Activated T-cell treated with anti-CD3 and anti-CD28 coated beads, Interleukin-2, amount 50 U/mL, for 24 hours (primary cell): Measurements from ENCODE around the gene MACROH2A2.
A peak's percentile ranks its signal among the peaks of the same experiment; 100 is the strongest.
"Not testable (repeated sequence)": the region's sequence is repeated elsewhere in the genome, so short reads cannot be mapped to it uniquely, and the experiment has no call there.

ENCODE experiments used
- DNase-seq: peaks from one replicate; pipeline ENCODE4 v3.0.0-alpha.2; 2020
- H3K27ac Mint-ChIP-seq: 2 replicates; pipeline ENCODE4 v1.8.0; 2020; ENCODE audit warnings: mild to moderate bottlenecking, mixed read lengths
- H3K27me3 Mint-ChIP-seq: 2 replicates; pipeline ENCODE4 v1.8.0; 2020; ENCODE audit warnings: mixed read lengths
- H3K36me3 Mint-ChIP-seq: 2 replicates; pipeline ENCODE4 v1.8.0; 2020; ENCODE audit warnings: low read depth, mixed read lengths
- H3K4me1 Mint-ChIP-seq: 2 replicates; pipeline ENCODE4 v1.8.0; 2020; ENCODE audit warnings: low read depth, mixed read lengths
- H3K4me3 Mint-ChIP-seq: 2 replicates; pipeline ENCODE4 v1.8.0; 2020; ENCODE audit warnings: mild to moderate bottlenecking, moderate library complexity, mixed read lengths
- H3K9me3 Mint-ChIP-seq: 2 replicates; pipeline ENCODE4 v1.8.0; 2020; ENCODE audit warnings: mixed read lengths

Gene MACROH2A2

DNA sequence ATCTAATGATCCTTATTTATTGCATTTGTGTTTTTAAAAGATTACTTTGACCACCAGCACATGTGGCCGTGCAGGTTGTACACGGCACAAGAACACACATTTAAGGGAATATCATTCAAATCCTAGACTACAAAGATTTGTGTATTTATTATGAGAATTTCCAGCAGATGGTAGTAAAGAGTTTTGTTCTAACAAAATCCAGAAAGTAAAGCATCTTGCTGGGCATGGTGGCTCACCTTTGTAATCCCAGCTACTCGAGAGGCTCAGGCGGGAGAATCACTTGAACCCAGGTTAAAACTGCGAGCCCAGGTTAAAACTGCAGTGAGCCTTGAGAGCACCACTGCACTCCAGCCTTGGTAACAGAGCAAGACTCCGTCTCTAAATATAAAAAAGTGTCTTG, 31.5 kb downstream of the MACROH2A2 start:
- H3K27me3 Mint-ChIP-seq: no peaks in the 10 kb centered on the region
- H3K36me3 Mint-ChIP-seq: no peaks in the 10 kb centered on the region
- no peaks in the 10 kb centered on the region for H3K9me3 Mint-ChIP-seq
- no peaks in the 10 kb centered on the region for H3K4me1 Mint-ChIP-seq
- DNase-seq: no peak
- no peak overlapping the region for H3K27ac Mint-ChIP-seq
- H3K4me3 Mint-ChIP-seq: no peak overlapping the region

DNA sequence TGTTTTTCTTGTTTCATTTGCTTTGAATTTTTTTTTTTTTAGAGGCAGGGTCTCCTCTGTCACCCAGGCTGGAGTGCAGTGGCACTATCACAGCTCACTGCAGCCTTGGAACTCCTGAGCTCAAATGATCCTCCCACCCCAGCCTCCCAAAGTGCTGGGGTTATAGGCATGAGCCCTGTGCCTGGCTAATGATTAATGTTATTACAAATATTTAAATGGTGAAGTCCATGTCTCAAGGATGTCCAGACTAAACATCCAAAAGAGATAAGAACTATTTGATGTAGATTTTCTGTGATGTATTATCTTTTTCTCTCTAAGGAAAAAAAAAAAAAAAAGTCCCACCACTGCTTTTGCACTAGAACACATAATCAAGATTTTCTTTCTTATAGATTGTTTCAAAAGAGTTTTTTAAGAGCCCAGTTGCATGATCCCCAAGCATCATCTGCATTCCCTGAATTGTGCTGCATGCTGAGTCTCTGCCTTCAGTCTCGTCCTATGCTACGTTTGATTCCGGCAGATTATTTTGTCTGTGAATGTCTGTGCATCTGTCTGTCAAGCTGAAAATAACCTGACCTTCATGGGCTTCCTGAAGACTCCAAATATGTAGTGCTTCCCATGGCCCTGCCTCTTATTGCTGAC, 33.4 kb downstream of the MACROH2A2 start:
- Mint-ChIP-seq H3K27me3 (no peaks in the 10 kb centered on the region), H3K27ac (no peak overlapping the region), H3K36me3 (no peaks in the 10 kb centered on the region), H3K4me3 (no peak overlapping the region), H3K4me1 (no peaks in the 10 kb centered on the region), H3K9me3 (no peaks in the 10 kb centered on the region)
- DNase-seq: no peak

DNA sequence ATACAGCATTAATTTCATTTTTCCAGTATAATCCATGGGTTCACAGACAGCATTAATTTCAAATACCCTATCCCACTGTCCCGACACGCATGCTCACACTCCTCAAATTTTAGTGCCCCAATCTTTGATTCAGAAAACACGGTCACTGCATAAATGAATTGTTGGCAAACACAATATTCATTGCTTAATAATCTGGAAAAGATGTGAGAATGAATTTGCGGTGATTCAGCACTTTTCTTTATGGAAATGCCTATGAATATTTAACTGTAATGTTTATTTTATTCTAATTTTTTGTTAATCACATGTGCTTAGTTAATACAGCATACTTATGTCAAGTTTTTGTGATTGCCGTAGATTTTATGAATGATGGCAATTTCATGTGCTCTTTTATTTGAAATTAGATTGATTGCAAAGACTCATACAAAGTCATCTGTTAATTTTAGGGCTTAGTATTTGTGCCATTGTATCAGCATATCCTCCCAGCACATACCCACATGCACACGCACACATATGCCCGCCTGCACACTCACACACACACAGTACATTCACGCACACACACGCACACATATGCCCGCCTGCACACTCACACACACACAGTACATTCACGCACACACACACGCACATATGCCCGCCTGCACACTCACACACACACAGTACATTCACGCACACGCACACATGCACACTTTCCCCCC, 35.1 kb downstream of the MACROH2A2 start:
- DNase-seq: no peak
- Mint-ChIP-seq H3K9me3 (no peaks in the 10 kb centered on the region), H3K27me3 (no peaks in the 10 kb centered on the region), H3K4me1 (peaks cover 13% of the 10 kb centered on the region), H3K4me3 (no peak overlapping the region), H3K36me3 (no peaks in the 10 kb centered on the region), H3K27ac (no peak overlapping the region)

DNA sequence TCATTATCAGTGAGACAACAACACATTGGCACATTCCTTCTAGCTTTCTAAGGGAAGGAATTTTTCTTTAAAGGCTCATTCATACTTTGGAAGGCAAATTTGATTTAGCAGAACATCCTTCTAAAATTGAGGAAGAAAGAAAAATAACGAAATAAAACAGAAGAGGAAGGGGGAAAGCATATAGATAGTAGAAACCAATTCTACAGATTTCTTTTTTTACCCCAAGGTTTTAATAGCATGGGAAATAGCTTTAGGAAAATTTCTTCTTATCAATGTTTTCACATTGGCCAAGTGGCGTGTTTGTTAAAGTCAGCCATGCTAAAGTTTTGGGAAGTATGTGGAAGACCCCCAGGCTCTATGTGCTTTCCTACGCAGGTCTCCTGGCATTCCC, 35.7 kb downstream of the MACROH2A2 start:
- DNase-seq: no peak
- Mint-ChIP-seq H3K4me3 (no peak overlapping the region), H3K27ac (no peak overlapping the region), H3K4me1 (peaks cover 18% of the 10 kb centered on the region), H3K36me3 (no peaks in the 10 kb centered on the region), H3K9me3 (no peaks in the 10 kb centered on the region), H3K27me3 (no peaks in the 10 kb centered on the region)

DNA sequence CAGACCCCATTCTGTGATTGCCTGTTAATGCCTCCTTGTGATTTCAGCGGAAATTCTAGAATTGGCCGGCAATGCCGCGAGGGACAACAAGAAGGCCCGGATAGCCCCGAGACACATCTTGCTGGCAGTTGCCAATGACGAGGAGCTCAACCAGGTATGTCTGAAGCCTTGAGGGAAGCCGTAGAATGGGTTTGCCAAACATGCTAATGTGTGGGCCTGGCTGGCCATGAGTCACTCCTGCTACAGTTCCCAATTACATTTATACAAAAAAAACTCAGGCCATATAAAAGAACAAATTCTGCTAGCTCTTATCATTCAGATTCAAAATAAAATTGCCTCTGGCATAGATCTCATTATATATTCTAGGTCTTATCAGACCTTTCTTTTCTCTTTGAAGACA, 37.4 kb downstream of the MACROH2A2 start:
- no peak for DNase-seq
- H3K36me3 Mint-ChIP-seq: peaks cover 1% of the 10 kb centered on the region
- H3K27ac Mint-ChIP-seq: no peak overlapping the region
- H3K4me1 Mint-ChIP-seq: peaks cover 33% of the 10 kb centered on the region
- no peaks in the 10 kb centered on the region for H3K27me3 Mint-ChIP-seq
- H3K9me3 Mint-ChIP-seq: no peaks in the 10 kb centered on the region
- H3K4me3 Mint-ChIP-seq: no peak overlapping the region

DNA sequence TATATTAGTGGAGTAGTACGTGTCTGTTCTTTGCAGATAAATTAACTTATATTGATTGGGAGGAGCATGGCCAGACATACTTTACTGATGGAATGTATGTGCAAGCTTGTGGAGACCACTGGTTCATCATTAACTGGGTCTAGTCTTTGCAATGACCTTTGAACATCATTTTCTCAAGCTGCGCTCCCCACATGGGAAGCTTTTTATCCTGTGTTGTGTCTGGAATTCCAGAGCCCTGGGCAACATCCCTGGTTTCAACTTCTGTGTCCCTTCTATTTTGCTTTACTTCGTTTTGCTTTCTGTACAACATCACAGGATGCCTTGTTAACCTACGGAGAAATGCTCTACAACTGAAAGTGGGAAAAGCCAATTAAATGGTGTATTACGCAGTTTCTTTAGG, 38.3 kb downstream of the MACROH2A2 start:
- Mint-ChIP-seq H3K9me3 (no peaks in the 10 kb centered on the region), H3K4me3 (no peak overlapping the region), H3K36me3 (peaks cover 6% of the 10 kb centered on the region), H3K27me3 (no peaks in the 10 kb centered on the region), H3K4me1 (peaks cover 38% of the 10 kb centered on the region), H3K27ac (no peak overlapping the region)
- DNase-seq: no peak

DNA sequence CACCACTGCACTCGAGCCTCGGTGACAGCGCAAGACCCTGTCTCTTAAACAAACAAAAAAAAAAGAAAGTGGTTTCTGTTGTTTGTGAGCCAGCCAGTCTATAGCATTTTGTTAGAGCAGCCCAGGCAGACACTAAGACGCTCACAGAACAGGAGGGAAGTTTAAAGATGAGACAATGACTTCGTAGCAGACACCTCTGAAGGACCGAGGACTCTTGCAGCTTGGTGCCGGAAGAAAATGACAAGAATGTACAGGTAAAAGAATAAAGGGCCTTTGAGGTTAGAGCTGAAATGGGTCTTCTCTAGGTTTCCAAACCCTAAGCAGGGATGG, 39.7 kb downstream of the MACROH2A2 start:
- peaks cover 8% of the 10 kb centered on the region for H3K36me3 Mint-ChIP-seq
- DNase-seq: no peak
- peak overlapping the region; percentile 75 for H3K4me3 Mint-ChIP-seq
- H3K4me1 Mint-ChIP-seq: peaks cover 40% of the 10 kb centered on the region
- no peaks in the 10 kb centered on the region for H3K27me3 Mint-ChIP-seq
- no peaks in the 10 kb centered on the region for H3K9me3 Mint-ChIP-seq
- H3K27ac Mint-ChIP-seq: peak overlapping the region; percentile 93

DNA sequence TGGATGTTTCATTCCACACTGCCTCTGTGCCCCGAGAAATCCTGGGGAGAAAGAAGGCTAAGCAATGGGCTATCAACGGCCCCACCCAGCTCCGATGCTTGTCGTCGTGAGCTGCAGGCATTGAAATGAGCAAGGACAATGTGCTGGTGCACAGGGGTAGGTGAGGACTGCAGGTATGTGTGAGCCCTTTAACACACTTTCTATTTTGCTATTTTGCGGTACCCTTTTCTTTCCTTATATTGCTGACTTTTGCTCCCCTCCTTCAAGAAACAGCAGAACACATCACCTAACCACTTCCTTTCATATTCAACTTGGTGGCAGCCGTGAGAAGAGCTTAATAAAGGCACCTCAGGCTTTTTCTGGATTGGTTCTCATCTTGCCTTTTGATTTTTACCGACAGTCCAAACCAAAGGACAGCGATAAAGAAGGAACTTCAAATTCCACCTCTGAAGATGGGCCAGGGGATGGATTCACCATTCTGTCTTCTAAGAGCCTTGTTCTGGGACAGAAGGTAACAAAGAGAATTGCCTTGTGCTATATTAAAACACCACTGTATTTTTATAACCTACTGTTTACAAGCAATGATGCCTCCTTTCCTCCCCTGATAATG, 40.8 kb downstream of the MACROH2A2 start:
- H3K27me3 Mint-ChIP-seq: no peaks in the 10 kb centered on the region
- peaks cover 42% of the 10 kb centered on the region for H3K4me1 Mint-ChIP-seq
- peak overlapping the region; percentile 93 for H3K27ac Mint-ChIP-seq
- DNase-seq: peak; percentile 44
- peaks cover 8% of the 10 kb centered on the region for H3K36me3 Mint-ChIP-seq
- peak overlapping the region; percentile 75 for H3K4me3 Mint-ChIP-seq
- H3K9me3 Mint-ChIP-seq: no peaks in the 10 kb centered on the region

DNA sequence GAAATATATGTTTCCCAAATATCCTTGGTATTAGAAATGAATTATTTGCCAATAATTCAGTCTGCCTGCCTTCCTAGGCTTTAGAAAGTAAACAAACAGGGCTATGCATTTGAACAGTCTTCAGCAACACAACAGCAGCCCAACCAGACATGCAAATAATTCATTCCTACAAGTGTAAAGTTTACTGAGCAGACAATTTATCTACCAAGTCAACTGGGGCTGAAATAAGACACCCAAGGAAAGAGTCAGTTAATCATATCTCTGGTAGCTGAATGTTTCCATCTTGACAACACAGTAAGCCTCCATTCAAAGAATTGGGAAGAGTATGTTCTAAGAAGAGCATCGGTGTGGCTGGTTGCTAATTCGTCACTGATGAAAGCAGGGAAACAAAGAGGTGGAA, 41.6 kb downstream of the MACROH2A2 start:
- no peaks in the 10 kb centered on the region for H3K27me3 Mint-ChIP-seq
- peaks cover 42% of the 10 kb centered on the region for H3K4me1 Mint-ChIP-seq

DNA sequence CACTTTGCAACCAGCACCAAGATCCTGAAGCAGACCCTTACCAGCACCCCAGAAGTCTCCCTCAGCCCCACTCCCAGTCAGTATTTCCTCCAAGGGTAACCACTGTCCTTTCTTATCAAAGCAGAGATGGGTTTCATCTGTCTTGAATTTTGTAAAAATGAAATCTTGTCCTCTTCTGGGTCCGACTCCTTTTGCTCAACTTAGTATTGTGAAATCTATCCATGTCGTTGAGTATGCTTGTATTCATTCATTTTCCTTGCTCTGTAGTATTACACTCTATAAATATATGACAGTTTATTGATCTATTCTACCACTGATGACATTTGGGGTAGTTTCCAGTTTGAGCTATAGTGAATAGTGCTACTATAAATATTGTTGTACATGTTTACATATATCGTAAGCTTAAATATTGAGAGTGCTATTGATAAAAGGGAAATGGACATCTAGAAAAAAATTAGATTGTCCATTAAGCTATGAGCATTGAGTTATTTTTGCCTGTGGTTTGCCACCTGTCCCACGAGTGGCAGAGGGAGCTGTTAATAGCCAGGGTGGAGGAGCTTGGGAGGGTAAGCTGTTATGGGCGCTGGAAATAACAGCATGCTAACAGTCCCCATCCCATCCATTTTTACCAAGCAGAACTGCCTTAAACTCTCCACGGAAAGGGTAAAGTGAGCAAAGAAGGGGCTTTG, 43.5 kb downstream of the MACROH2A2 start:
- Mint-ChIP-seq H3K36me3 (peaks cover 26% of the 10 kb centered on the region), H3K4me3 (no peak overlapping the region), H3K4me1 (peaks cover 42% of the 10 kb centered on the region), H3K9me3 (no peaks in the 10 kb centered on the region), H3K27ac (no peak overlapping the region), H3K27me3 (no peaks in the 10 kb centered on the region)
- no peak for DNase-seq

More for the DNA sequence above, 41.6 kb downstream of the MACROH2A2 start:
- Mint-ChIP-seq H3K4me3 (no peak overlapping the region), H3K27ac (no peak overlapping the region), H3K36me3 (peaks cover 10% of the 10 kb centered on the region), H3K9me3 (no peaks in the 10 kb centered on the region)
- no peak for DNase-seq

DNA sequence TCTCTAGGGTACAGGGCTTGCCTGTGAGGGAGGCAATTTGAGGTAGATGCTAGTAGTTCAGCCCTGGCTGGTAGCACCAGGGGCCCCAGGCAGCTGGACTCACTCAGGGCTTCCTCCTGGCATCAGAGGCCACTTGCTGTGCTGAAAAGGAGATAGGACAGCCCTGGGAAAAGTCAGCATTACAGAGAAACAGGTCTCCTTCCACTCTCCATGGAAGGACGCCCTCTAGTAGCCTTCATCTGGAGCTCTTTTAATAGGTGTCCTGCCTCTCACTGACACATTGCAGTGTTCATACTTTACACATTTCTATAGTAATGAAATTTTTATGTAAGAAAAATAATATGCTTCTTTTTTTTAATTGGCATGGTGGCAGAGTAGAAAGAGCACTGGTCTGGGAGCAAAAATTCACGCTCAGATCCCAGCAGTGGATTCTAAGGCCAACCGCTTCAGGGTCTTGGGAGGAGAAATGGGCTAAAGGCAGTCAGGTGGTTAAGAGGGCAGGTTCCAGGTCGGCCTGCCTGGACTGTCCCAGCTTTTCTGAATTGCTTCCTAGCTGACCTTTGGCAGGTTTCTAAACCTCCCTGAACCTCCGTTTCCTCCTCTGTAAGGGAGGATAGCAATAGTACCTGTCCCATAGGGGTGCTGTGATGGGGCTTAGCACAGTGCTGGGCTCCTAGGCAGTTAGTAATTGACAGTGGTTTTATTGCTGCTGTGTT, 44.2 kb downstream of the MACROH2A2 start:
- no peaks in the 10 kb centered on the region for H3K27me3 Mint-ChIP-seq
- H3K9me3 Mint-ChIP-seq: no peaks in the 10 kb centered on the region
- peaks cover 33% of the 10 kb centered on the region for H3K36me3 Mint-ChIP-seq
- no peak overlapping the region for H3K4me3 Mint-ChIP-seq
- H3K4me1 Mint-ChIP-seq: peaks cover 39% of the 10 kb centered on the region
- DNase-seq: no peak
- H3K27ac Mint-ChIP-seq: no peak overlapping the region

DNA sequence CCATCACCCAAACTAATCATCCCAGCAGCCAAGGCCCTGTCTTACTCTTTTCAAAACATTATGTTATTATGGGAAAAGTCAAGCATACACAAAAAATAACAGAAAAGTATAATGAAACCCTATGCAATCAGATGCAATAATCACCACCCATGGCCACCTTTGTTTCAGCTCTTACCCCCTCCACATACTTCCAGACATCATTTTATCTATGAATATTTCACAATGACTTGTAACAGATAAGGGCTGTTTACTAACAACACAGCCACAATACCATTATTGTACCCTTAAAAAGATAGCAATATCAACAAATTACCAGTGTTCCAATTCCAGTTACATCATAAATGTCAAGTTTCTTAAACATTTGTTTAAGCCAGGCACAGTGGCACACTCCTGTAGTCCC, 44.8 kb downstream of the MACROH2A2 start:
- Mint-ChIP-seq H3K4me1 (peaks cover 33% of the 10 kb centered on the region), H3K27ac (no peak overlapping the region), H3K27me3 (no peaks in the 10 kb centered on the region), H3K36me3 (peaks cover 36% of the 10 kb centered on the region), H3K4me3 (no peak overlapping the region), H3K9me3 (no peaks in the 10 kb centered on the region)
- no peak for DNase-seq

DNA sequence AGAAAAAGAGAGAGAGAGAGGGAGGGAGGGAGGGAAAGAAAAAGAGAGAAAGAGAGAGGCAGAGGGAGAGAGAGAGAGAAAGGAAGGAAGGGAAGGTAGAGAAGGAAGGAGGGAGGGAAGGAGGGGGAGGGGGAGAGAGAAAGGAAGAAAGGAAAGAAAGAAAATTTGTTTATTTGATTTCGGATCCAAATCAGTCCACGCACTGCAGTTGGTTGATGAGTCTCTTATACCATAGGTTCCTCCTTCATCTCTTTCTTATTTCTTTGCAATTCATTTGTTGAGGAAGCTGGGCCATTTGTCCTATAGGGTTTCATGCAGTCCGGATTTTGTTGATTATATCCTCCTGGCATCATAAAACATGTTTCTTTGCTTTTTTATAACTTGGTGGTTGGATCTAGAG, 45.6 kb downstream of the MACROH2A2 start:
- H3K27me3 Mint-ChIP-seq: no peaks in the 10 kb centered on the region
- no peak overlapping the region for H3K4me3 Mint-ChIP-seq
- H3K9me3 Mint-ChIP-seq: no peaks in the 10 kb centered on the region
- H3K27ac Mint-ChIP-seq: no peak overlapping the region
- peaks cover 25% of the 10 kb centered on the region for H3K4me1 Mint-ChIP-seq
- peaks cover 41% of the 10 kb centered on the region for H3K36me3 Mint-ChIP-seq
- no peak for DNase-seq

DNA sequence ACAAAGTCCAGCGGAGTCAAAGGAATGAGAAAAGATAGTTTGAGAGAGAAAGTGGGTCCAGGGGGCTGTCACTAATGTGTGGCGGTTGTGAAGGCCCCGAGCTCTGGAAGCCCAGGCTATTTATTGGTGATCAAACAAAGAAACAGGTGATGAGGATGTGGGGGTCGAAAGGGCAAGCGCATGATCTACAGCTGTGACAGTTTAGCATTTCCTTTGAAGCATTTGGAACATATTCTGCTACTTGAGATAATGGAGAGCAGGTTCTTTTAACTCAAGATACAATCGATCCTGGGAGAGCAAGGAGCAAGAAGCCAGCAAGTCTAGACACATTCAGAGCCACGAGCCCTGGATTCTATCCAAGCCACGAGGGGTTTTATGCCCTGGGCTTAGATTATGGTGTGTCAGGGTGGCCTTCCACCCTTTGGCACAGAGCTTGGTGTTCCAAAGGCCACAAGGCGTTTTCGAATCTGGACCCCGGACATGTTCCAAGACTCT, 48.5 kb downstream of the MACROH2A2 start:
- H3K4me3 Mint-ChIP-seq, H3K27ac Mint-ChIP-seq, H3K4me1 Mint-ChIP-seq, H3K27me3 Mint-ChIP-seq, H3K9me3 Mint-ChIP-seq, DNase-seq: not testable (repeated sequence)
- peaks cover 37% of the 10 kb centered on the region for H3K36me3 Mint-ChIP-seq
